GM19099 (cell line): ENCODE data around the gene C6orf89.

ENCODE experiments used
- POLR2A ChIP-seq: IDR thresholded peaks from 3 replicates; pipeline ENCODE4 v1.6.1; 2011; ENCODE audit warnings: low read depth; ENCODE audit not compliant: insufficient read length; ENCODE audit errors: extremely low read depth

Gene C6orf89

DNA sequence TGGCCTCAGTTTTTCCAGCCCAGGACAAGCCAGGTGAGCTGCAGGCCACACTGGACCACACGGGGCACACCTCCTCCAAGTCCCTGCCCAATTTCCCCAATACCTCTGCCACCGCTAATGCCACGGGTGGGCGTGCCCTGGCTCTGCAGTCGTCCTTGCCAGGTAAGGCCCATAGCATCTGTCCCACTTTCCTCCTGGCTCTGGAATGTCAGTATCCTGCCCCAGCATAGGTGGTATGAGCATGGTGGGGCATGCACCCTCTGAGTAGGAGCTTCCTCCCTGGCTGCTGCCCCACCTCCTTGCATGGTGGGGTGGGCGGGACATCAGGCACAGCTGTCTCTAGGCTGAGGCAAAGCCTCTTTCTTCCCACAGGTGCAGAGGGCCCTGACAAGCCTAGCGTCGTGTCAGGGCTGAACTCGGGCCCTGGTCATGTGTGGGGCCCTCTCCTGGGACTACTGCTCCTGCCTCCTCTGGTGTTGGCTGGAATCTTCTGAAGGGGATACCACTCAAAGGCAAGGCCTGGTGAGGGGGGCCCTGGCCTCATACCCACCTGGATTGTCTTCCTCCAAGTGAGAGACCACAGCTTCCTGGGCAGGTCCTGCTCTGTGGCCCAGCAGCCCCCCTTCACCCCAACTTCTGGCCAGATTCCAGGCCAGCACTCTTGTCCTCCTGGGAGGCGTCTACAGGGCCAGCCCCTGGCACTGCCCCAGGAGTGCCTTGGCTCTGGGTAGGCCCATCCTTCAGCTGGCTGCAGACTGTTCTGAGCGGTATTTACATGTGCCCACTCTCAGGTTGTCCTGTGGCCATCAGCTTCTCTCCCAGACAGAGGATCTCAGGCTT, 77.9 kb downstream of the C6orf89 start:
- no peak for TF ChIP-seq POLR2A

DNA sequence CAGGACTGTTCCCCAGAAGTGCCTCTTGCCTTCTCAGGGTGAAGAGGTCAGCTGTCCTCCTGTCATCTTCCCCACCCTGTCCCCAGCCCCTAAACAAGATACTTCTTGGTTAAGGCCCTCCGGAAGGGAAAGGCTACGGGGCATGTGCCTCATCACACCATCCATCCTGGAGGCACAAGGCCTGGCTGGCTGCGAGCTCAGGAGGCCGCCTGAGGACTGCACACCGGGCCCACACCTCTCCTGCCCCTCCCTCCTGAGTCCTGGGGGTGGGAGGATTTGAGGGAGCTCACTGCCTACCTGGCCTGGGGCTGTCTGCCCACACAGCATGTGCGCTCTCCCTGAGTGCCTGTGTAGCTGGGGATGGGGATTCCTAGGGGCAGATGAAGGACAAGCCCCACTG, 78.6 kb downstream of the C6orf89 start:
- TF ChIP-seq POLR2A: no peak

DNA sequence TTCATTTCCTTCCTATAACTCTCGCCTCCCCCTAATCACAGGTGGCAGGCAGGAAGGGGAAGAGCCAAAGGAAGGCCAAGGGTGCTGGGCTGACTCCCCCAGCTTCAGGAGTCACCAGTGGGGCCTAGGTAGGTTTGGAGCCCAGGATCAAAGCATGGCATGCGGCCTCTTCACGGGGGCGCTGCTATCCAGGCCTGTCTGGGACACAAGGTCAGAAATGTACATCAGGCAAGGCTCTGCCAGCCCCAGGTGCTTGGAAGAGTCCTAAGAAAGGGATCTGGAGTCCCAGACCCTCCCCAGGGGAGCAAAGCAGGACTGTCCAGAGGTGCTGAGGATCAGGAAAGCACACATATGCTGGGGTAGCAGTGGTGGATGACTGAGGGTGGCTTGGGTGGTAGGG, 79.2 kb downstream of the C6orf89 start:
- no peak for TF ChIP-seq POLR2A

GRCh38 chr6:36967301-36967700, 81.5 kb downstream of the C6orf89 start:
- TF ChIP-seq POLR2A: no peak

- TF ChIP-seq POLR2A: no peak
Measured at GRCh38 chr6:36967757-36968156, 82.0 kb downstream of the C6orf89 start.

- TF ChIP-seq POLR2A: no peak
Measured at GRCh38 chr6:36968266-36968977, 82.7 kb downstream of the C6orf89 start.

DNA sequence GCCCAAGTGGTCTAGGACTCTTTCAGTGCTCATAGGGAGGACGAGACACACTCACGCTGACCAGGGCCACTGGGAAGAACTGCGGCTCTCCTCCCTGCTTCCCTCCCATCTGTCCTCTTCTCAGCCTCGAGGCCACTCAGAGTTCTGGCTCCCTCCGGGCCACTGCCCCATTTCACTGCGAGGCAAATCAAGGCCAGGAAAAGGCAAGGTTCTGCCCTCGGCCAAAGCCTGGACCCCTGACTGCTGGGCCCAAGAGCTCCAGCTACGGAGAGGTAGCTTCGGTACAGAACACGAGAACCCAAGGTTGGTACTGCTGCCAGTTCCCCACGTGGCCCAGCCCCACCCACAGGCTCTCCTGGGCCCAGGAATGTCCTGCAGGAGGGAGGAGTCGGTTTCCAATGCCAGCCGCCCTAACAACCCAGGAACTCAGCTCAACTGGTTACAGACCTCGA, 83.5 kb downstream of the C6orf89 start:
- no peak for TF ChIP-seq POLR2A

- TF ChIP-seq POLR2A: no peak
Measured at GRCh38 chr6:36969988-36970891, 84.5 kb downstream of the C6orf89 start.

DNA sequence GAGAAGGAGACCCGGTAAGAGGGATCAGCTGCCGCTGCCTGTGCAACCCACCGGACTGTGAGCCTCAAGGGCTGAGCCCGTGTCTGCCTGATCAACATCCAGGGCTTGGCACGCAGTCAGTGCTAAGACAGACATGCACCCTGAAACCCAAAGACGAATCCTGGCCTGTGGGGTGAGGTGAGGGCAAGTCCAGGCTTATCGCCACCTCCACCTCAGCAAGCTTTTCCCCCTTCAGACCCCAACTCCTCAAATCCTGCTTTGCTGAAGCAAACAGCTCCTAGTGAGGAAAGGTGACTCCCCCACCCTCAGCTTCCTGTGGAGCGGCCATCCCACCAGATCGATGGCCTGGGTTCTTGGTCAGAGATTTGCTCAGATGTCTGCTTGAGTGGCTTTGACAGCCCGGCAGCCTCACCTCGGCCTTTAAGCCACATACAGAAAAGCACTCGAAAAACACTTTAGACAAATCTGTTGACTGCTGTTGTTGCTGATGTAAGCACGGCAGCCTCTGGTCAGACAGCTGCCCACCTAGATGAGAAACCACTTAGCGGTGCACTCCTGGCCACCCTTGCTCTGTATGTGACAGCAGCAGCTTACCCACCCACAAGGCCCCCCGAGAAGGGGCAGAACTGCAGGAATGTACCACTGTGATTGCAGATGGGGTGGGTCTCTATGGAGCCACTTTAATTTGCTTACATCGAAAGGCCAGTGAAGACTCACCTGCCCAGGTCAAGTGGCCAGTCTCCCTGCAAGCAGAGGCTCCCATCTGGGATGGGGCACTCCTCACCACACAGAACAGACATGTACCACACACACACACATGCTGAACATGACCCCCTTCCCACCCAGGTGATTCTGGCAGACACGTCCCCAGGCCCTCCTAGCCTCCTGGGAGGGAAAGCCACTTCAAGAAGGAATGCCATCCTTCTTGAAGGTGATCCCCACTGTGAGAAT, 85.4 kb downstream of the C6orf89 start:
- TF ChIP-seq POLR2A: no peak

- no peak for TF ChIP-seq POLR2A
Measured at GRCh38 chr6:36971921-36972673, 86.3 kb downstream of the C6orf89 start.

DNA sequence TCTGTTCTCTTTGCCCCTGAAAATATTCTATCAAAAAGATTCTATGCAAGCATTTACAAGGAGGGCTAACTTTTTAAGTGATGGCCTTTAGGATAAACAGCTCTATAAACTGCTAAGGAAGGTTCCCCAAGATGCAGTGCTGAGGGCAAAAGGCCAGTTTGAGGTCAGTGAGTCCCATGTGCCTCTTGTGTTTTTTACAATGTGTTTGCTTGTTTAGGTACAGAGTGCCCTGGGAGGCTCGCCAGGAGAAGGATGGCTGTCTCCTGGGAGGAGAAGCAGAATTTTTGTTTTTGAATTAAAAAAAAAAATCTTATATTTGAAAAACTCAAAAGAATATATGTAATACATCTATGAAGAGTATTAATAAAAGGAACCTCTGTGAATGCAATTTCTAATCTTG, 87.4 kb downstream of the C6orf89 start:
- no peak for TF ChIP-seq POLR2A

GRCh38 chr6:36973647-36974046, 87.9 kb downstream of the C6orf89 start:
- TF ChIP-seq POLR2A: no peak

- TF ChIP-seq POLR2A: no peak
Measured at GRCh38 chr6:36975231-36976006, 89.7 kb downstream of the C6orf89 start.

- no peak for TF ChIP-seq POLR2A
Measured at GRCh38 chr6:36976007-36976264, 90.2 kb downstream of the C6orf89 start.

DNA sequence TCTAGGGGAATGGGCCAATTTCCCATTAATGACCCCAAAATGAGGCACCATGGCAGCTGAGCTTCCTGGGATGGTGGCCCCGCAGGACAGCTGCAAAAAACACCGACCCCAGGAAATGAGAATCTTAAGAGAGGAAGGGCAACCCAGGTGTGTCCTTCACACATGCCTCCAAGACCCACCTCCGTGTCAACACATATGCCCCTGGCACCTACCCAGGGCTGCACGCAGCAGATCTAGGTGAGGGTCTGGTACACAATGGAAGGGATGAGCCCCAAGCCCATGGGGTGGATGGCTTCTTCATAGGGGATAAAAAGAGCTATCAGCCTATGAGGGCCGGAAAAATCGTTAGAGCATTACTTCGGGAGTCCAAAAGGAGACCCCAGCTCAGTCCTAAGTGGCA, 90.8 kb downstream of the C6orf89 start:
- TF ChIP-seq POLR2A: no peak
